GM12892 (cell line): ENCODE data around the gene PLA2G4E.

ENCODE experiments used
- POLR2A ChIP-seq: IDR thresholded peaks from 2 replicates; pipeline ENCODE4 v1.6.1; 2011; ENCODE audit warnings: low read depth, low read length, control low read depth
- POLR2AphosphoS5 ChIP-seq: IDR thresholded peaks from 2 replicates; pipeline ENCODE4 v1.6.1; 2011; ENCODE audit warnings: low read depth, low read length, control low read depth
- TAF1 ChIP-seq: IDR thresholded peaks from 2 replicates; pipeline ENCODE4 v1.6.1; 2011; ENCODE audit warnings: low read depth, mild to moderate bottlenecking, control low read depth, low read length, borderline replicate concordance

DNA sequence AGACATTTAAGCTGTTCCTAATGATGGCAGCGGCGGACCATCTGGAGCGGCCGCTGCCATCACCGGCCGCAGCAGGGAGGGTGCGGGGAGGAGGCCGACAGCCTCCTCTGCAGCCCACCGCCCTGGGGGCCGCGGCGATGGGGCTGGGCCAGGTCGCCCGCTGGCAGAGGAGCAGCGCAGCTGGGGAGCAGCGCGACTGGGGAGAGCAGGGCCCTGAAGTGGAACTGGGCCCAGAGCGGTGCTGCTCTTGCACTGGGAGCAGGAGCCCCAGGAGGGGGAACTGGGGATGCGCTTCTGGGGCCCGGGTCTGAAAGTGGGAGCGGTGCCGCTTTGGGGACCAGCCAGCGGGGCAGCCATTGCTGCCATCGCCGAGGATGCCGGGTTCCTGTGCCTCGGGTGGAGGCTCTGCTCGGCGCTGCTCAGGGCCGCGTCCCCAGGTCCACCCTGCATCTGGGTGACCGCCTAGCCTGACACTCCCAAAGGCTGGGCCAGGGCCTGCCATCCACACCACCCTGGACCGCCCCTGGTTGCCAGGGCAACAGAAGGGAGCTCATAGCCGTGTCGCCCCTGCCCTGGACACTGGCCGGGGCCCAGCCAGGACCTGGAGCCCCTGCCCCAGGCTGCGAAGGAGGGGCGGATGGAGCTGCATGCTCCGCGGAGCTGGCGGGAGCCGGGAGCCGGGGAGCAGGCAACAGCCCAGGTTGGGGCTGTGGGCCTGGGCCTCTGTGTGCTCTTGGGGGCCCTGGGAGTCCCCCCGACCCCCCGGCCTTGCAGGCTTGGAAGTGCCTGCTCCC, 15.5 kb upstream of the PLA2G4E start:
- TF ChIP-seq POLR2A (no peak), POLR2AphosphoS5 (no peak), TAF1 (no peak)
